Measurements from ENCODE around the gene FOXB2.
"Not testable (repeated sequence)": the region's sequence is repeated elsewhere in the genome, so short reads cannot be mapped to it uniquely, and the experiment has no call there.

Gene FOXB2

DNA sequence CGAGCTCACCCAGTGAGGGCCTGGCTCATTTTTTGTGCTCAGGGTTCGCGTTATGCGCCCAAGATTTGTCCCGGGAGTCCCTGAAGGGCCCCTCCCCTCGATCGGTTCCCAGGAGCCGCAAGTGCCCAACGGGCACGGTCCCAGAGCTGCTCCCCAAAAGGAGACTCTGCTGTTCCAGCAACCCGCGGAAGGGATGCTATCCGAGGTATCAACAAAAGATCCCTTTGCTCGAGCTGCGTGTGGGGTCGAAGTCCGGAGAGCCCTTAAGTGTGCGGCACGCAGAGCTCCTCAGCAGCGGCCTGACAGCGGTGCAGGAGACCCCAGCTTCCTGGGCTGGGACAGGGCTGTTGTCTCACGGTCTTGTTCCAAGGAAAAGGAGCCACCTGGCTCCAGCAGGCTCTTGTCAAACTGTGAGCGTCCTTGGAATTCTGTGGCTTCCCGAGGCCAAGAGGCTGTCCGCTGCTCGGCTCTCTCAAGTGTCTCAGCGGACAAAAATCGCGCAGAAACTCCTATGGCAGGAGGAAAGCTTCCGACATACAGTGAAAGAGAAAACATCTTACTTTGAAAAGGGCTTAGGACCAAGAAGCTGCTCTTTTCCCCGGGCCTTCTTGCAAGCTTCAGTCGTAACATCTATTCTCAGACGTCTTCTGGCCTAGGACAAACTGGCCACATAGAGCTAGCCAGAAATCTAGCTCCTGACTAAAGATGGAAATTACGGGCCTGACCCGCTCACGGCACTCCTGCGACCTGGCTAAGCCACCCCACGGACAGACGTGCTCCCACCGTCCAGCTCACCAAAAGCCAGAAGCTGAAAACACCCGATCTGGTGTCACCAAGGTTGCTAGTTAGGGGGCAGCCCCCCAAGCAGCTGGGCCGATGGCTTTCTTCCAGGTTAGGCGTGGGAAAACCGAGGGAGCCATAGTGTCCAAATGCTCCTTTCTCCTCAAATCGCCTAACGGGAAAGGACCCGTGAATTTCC lies 2.6 kb upstream of the FOXB2 start:
- ATAC-seq = no peak

DNA sequence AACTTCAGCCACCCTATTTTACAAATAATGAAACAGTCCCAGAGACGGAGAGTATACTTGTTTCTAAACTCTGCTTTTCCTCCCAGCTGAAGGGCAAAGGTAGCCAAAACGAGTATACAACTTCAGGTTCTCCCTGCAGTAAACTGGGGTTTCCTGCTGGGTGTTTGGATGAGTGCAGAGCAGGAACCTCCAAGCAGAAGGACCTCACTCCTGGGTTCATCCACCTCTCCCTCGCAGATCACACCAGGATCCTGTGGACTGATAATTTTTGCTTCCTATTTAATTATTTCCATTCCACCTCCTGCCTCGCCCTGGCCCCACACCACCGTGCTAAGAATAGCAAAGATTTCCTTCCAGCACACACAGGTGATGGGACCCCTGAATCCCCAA lies 2.0 kb upstream of the FOXB2 start:
- ATAC-seq = no peak

DNA sequence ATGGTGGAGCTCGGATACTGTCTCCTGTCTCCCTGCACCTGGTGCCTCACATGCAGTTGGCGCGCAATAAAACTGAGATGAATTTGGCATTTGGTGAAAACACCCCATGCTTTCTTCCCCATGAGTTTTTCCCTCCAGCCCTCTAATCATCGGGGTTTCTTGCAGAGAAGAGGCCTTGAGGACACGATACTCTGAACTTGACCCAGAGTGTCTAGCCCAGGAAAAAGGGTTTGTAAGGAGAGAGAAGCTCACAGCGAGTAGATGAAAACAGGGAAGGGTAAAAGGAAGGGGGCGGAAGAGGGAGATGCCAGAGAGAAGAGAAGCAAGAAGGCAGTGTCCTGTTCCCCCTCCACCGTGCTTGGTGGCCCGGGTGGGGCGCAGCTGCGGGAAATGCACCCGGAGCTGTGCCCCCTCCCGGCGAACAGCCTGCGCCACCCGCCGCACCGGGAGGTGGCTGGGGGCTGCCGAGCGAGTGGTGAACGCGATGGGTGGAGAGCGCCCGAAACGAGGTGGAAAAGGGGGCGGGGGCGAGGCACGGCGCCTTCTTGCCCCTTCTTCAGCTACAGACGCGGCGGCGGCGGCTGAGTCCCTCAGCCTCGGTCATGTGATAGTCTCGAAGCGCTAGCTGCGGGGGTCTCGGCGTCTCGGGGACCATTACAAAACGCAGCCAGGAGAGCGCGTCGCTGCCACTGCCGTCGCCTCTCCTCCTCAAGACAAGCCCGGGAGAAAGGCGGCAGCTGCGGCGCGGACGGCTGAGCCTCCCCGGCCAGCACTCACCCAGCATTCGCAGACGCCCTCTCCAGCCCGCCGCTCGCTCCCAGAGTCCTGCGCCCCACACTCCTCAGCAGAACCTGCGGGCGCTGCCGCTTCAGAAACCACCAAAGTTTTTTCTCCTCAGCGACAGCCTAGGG lies 1.1 kb upstream of the FOXB2 start:
- ATAC-seq = no peak

DNA sequence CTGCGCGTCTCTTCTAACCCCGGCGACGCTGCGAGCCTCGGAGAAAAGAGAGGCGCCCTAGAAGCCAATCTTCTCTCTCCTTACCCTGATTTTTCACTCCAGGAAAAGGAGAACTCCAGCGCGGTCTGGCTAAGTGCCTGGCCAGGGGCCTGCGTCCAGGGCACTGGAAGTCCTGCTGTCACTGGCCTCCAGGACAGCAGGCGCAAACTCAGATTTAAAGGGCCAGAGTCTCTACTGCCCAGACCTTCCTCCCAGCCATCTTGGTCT lies 553 bp upstream of the FOXB2 start:
- ATAC-seq = no peak

DNA sequence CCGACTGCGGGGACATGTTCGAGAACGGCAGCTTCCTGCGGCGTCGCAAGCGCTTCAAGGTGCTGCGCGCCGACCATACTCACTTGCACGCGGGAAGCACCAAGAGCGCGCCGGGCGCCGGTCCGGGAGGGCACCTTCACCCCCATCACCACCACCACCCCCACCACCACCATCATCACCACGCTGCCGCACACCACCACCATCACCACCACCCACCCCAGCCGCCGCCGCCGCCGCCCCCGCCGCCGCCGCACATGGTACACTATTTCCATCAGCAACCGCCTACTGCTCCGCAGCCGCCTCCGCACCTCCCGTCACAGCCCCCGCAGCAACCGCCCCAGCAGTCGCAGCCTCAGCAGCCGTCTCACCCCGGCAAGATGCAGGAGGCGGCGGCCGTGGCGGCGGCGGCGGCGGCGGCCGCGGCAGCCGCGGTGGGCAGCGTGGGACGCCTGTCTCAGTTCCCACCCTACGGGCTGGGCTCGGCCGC lies 514 bp downstream of the FOXB2 start:
- no peak for ATAC-seq

DNA sequence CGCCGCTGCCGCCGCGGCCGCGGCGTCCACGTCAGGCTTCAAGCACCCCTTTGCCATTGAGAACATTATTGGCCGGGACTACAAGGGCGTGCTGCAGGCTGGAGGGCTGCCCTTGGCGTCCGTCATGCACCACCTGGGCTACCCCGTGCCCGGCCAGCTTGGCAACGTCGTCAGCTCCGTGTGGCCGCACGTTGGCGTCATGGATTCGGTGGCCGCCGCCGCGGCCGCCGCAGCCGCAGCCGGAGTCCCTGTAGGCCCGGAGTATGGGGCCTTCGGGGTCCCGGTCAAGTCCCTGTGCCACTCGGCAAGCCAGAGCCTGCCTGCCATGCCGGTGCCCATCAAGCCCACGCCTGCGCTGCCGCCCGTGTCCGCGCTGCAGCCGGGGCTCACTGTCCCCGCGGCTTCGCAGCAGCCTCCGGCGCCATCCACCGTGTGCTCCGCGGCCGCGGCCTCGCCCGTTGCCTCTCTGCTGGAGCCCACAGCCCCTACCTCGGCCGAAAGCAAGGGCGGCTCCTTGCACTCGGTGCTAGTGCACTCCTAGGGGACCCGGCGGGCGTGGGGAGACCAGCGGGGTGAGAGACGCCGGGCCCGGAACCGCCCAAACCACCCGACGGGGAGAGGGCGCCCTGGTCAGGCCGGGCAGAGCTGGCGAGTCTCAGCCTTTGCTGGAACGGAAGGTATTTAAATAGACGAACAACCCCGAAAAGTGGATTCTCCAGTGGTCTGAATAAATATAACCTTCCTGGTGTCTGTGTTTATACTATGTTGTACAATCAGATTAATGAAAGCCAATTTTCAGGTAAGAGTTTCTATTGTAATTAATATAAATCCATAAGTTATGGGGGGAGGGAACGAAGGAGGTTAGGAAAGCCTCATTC lies 1.2 kb downstream of the FOXB2 start:
- ATAC-seq = no peak

DNA sequence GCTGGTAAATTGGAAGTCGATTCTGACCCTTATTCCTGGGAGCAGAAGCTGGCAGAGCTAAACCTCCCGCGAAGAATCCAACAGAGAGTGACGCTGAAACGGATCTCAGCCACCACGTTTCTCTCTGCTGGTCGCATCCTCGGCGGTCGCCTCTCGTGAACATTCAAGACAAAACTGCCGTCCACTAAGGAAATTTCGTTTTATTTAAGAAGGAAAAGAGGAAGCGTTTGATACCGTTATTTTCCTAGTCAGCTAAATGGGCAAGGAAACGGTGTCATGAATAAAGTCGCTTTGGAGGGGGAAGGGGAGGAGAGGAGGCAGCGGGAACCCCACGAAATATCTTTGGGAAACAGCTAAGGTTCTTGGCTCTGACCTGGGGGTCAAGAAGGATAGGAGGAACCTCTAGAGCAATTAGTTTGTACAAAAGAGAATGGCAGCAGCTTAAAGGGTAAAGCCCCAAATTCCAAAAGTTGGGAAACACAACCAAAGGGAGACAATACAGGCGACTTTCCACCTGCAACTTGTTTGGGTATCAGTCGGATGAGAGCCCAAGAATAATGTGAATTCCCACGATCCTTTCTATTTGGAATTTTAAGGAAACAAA lies 1.9 kb downstream of the FOXB2 start:
- ATAC-seq = no peak

DNA sequence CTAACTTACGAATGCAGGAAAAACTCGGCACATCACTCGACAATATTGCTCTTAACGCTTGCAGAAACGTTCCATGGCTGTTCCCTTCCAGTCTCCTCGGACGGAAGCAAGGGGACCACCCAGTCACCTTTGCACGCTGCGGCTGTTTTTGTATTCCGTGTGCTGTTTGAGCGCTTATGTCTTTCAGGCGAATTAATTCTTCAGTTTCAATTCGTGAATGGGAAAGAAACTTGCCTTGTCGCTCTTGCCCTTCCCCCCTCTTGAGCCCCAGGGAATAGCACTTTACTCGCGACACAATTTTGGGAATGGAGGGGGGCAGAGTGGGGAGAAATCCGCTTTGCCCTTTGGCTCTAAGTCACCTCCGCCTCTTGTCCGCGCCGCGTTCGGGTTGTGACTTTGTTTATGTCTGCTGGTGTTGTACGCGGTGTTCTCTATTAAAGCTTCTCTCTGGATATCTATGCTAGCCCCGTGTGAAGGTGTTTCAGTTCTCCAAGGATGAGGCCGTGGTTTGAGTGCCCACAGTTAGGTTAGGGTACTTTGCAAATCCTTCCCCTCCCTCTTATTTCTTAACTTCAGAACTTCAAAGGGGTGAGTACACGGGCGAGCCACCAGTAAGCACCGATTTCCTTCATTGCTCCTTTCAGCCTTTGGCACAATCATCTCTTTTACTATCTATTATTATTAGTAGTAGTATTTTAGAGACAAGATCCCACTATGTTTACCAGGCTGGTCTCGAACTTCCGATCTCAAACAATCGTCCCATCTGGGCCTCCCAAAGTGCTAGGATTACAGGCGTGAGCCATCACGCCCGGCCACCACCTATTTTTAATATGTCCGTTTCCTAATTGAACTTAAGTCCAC lies 2.7 kb downstream of the FOXB2 start:
- ATAC-seq = no peak

DNA sequence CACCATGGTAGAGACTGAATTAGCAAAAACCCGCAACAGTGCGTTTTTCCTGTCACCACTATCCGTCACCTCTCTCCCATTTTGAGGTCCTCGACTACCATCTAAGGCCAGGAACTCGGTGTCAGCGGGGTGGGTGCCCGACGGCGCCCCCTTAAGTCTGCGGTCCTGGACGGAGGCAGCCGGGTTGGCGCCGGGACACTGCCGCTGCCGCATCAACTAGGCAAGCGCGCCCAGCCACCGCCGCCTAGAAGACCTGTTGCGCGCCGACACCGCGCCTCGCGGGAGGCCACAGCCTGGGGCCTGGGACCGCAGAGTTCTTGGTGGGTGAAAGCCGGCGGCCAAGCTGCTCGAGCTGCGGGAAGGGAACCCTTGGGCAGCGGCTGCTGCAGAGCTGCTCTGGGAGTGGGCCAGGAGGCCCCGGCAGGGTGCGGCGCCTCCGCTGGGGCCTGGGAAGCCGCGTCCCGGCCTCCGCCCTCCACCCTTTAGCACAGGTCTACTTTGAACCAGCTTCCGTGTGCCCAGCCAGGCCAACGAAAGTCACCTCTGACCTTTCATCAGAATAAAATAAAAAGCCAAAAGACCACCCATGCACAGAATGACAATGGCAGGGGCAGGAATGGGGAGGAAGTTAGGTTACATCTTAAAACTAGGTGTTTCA lies 3.5 kb downstream of the FOXB2 start:
- ATAC-seq = no peak

DNA sequence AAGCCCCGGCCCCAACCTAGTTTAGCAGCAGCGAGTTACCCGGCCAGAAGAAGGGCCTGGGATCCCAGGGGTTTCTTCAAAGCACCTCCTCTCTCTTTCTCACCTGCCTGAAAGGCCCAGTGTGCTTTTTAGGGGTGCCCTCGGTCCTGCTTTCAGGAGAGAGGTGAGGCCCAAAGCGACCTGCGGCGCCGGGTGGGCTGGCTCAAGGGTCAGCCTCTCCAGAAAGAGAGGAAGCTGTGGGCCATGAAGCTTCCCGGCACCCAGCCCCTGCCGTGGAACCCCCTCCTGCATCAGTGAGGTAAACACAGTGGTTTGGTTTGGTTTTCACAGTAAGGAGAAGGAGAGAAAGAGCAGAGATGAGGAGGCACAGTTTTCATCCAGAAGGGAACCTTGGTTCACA lies 4.3 kb downstream of the FOXB2 start:
- ATAC-seq = no peak

DNA sequence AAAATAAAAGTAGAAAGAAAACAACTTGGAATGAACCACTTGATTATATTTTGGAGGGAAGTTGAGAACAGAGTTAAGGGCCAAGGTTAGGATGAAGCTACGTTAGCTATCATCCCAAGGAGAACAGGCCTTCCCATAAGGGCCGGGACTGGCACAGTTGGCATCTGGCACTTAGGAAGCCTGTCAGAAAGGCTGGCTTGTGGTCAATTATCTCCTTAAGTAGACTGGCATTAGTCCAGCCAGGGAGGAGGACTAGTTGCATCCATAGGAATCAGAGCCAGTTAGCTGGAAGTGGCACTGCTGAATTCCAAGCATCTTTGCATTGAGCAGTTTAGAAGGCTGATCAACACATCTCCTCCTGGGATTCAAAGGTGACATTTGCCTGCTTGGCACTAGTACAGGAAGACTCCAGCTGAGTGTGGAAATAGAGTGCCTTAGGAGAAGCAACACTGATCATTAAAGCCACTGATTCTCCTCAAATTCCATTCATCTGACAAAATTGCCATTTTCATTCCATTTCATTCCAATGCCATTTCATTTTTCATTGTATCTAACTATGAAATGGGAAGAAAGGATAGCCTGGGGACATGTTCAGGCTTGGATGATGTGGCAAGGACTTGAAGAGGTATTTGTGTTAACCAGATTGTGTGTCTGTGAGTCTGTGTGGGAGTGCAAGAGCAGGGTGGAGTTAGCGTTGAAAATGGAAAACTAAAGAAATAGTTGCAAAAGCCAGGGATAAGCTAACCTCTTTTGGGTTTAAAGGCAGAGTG lies 5.5 kb downstream of the FOXB2 start:
- ATAC-seq = no peak

DNA sequence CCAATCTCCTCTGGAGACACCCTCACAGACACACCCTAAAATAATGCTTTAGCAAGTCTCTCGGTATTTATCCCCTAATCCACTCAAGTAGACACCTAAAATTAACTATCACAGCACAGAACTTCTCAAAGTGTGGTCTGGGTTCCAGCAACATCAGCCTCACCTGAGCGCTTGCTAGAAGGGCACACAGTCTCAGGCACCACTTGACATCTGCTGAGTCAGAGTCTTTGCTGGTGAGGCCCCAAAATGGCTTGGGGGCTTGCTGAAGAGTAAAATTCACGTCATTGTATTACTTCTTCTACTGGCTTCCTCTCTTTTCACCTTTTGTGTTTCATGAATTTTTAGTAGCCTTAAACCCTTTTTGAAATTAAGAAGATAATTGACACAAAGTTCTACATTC lies 9.0 kb downstream of the FOXB2 start:
- ATAC-seq = no peak

DNA sequence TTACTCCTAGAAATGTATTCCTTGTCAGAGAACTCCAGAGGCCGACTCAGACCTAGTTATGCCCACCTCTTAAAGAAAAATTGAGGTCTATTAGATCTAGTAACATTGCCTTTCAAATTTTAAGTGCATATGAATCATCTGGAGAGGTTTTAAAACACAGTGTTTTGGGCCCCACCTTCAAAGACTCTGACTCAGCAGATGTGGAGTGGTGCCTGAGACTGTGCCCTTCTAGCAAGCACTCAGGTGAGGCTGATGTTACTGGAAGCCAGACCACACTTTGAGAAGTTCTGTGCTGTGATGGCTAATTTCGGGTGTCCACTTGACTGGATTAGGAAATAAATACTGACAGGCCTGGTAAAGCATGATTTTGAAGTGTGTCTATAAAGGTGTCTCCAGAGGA lies 10.6 kb downstream of the FOXB2 start:
- no peak for ATAC-seq

DNA sequence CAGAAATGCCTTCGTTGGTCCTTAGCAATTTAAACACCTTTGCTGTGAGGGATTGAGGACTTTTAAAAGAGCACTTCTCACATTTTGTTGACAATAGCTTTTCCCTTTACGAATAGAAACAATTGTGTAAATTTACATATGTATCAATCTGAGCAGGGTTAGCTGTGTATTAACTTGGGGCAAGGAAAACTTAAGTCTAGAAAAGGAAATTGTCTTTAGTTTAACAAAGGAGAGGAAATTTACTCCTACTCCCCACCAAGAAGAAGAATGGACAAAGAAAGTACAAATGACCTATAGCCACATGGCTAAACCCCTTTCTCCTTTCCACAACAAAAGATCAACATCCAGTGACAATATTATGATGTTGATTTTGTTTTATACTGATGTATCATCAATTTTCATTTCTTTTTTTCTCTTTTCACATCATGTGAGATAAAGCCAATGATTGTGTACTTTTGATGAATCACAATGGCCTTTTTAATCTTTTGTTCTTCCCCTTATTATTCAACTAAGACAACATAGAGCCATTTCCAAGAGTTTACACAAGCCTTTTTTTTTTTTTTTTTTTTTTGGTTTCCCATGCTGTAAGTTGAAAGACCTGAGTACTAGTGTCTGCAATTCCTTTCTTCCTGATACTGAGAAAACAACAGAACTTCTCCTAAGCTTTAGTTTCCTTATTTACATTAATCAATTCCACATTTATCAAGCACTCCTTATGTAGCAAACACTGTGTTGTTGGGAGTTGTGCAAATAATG lies 19.0 kb downstream of the FOXB2 start:
- ATAC-seq = no peak

DNA sequence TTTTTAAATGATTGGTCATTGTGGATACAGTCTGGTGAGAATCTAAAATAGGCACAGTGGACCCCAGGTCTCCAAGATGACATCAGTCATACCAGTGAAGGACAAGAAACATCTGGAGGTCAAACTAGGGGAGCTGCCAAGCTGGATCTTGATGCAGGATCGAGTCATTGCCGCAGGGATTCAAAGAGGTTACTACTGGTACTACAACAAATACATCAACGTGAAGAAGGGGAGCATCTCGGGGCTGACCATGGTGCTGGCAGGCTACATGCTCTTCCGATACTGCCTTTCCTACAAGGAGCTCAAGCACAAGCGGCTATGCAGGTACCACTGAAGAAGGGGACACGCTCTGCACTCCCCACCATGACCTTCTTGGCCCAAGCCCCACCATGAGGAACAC lies 20.9 kb downstream of the FOXB2 start:
- ATAC-seq = no peak

DNA sequence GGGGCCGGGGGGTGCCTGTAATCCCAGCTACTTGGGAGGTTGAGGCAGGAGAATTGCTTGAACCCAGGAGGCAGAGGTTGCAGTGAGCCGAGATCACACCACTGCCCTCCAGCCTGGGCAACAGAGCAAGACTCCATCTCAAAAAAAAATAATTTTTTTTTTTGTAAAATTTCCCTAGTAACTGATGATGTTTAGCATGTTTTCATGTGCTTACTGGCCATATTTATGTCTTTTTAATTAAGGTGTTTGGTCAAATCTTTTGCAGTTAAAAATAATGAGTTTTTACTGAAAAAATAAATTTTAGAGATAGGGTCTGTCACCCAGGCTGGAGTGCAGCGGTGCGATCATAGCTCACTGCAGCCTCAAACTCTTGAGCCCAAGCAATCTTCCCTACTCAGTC lies 24.3 kb downstream of the FOXB2 start:
- ATAC-seq = not testable (repeated sequence)

DNA sequence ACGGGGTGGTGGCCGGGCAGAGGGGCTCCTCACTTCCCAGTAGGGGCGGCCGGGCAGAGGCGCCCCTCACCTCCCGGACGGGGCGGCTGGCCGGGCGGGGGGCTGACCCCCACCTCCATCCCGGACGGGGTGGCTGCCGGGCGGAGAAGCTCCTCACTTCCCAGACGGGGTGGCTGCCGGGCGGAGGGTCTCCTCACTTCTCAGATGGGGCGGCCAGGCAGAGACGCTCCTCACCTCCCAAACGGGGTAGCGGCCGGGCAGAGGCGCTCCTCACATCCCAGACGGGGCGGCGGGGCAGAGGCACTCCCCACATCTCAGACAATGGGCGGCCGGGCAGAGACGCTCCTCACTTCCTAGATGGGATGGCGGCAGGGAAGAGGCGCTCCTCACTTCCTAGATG lies 41.2 kb downstream of the FOXB2 start:
- ATAC-seq = not testable (repeated sequence)

DNA sequence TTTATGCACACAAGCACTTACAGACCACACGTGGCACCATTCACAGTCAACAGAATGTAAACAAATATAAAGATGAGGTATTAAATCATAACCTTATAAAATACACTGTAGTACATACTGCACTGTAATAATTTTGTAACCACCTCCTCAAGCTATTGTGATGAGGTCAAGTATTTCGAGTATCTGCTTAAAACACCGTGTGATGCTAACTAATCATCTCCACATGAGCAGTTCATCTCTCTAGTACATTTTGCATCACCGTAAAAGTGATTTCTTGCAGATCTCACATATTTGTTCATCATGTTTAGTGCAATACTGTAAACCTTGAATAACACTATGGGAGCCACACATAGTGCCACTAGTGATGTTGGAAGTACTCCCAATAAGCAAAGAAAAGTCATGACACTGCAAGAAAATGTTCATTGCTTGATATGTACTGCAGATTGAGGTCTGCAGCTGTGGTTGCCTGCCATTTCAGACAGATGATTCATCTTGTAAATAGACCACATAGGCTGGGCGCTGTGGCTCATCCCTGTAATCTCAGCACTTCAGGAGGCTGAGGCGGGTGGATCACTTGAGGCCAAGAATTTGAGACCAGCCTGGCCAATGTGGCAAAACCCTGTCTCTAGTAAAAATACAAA lies 44.3 kb downstream of the FOXB2 start:
- no peak for ATAC-seq

DNA sequence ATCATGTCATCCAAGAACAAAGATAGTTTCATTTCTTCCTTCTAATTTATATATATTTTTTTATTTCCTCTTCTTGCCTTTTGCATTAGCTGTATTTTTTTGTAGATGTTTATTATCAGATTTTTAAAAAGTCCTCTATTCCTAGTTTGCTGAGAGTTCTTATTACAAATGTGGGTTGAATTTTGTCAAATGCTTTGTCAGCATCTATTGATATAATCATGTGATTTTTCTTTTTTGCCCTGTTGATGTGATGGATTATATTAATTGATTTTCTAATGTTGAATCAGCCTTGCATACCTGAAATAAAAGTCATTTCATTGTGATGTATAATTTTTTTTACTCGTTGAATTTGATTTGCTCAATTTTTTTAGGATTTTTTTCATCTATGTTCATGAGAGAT lies 46.9 kb downstream of the FOXB2 start:
- ATAC-seq = no peak

Data from activated CD4-positive, CD25-positive, alpha-beta regulatory T cell treated with anti-CD3 and anti-CD28 coated beads, Interleukin-2, amount 50 U/mL, for 24 hours (primary cell).